Measurements from ENCODE around the gene MEGF11. TPM values are rescaled to one million over a fixed set of nuclear protein-coding genes. Genes with fewer than 3 reads are reported as not detected.

MEGF11 gene
- total RNA-seq, 1 experiment from 2014 or later: 0.09 TPM

DNA sequence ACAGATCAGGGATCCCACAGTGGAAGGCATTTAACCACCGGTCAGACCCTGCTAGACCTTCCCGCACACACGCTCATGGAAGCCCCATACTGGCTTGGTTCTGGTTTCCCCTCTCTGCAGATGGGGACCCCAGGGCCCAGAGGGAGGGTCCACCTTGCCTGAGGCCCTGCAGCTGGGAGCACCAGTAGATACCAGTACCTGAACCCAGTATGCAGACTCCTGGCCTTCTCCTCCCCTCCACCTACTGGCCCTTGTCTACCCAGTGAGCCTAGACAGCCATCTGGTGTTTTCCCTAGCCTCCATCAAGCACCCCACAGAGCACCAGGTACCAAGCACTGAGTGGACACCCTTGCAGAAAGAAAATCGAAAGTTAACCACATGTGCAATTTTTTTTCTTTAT is 65.1 kb downstream of the MEGF11 start:
- no peak overlapping the region for H3K4me3 Mint-ChIP-seq (ENCODE audit: unreplicated experiment)
- CTCF ChIA-PET: no interaction called here
- H3K36me3 Mint-ChIP-seq (ENCODE audit: insufficient read depth, unreplicated experiment): no peaks in the 10 kb centered on the region
- POLR2A ChIA-PET: no interaction called here
- H3K27me3 Mint-ChIP-seq (ENCODE audit: insufficient read depth, unreplicated experiment): peaks cover 35% of the 10 kb centered on the region
- no peaks in the 10 kb centered on the region for H3K9me3 Mint-ChIP-seq (ENCODE audit: unreplicated experiment)
- no peaks in the 10 kb centered on the region for H3K4me1 Mint-ChIP-seq (ENCODE audit: insufficient read depth, unreplicated experiment)
- intact Hi-C loops (cut with micrococcal nuclease): no loop called here
- TF ChIP-seq, protein P1, sequence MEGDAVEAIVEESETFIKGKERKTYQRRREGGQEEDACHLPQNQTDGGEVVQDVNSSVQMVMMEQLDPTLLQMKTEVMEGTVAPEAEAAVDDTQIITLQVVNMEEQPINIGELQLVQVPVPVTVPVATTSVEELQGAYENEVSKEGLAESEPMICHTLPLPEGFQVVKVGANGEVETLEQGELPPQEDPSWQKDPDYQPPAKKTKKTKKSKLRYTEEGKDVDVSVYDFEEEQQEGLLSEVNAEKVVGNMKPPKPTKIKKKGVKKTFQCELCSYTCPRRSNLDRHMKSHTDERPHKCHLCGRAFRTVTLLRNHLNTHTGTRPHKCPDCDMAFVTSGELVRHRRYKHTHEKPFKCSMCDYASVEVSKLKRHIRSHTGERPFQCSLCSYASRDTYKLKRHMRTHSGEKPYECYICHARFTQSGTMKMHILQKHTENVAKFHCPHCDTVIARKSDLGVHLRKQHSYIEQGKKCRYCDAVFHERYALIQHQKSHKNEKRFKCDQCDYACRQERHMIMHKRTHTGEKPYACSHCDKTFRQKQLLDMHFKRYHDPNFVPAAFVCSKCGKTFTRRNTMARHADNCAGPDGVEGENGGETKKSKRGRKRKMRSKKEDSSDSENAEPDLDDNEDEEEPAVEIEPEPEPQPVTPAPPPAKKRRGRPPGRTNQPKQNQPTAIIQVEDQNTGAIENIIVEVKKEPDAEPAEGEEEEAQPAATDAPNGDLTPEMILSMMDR (IDR thresholded peaks at IDR 0.05; ENCODE audit: unreplicated experiment): no peak
- BruUV-seq (replicated peaks): no TSS peak
- no peak overlapping the region for H3K27ac Mint-ChIP-seq (ENCODE audit: low read depth, unreplicated experiment)
- DNase-seq (ENCODE audit: unreplicated experiment): no peak

- TF ChIP-seq, protein P1 (IDR thresholded peaks at IDR 0.05; ENCODE audit: unreplicated experiment): no peak
- ChIA-PET CTCF (no interaction called here), POLR2A (interaction anchor here (0.7 kb wide), 1 partner anchor 94 kb away, joined by 3 read pairs; no protein-coding TSS in a partner anchor)
- Mint-ChIP-seq H3K27me3 (ENCODE audit: insufficient read depth, unreplicated experiment) (peaks cover 47% of the 10 kb centered on the region), H3K36me3 (ENCODE audit: insufficient read depth, unreplicated experiment) (no peaks in the 10 kb centered on the region), H3K4me3 (ENCODE audit: unreplicated experiment) (no peak overlapping the region), H3K4me1 (ENCODE audit: insufficient read depth, unreplicated experiment) (no peaks in the 10 kb centered on the region), H3K9me3 (ENCODE audit: unreplicated experiment) (no peaks in the 10 kb centered on the region), H3K27ac (ENCODE audit: low read depth, unreplicated experiment) (no peak overlapping the region)
- DNase-seq (ENCODE audit: unreplicated experiment): peak; percentile 22
- intact Hi-C loops (cut with micrococcal nuclease): no loop called here
- no TSS peak for BruUV-seq (replicated peaks)
Observed at GRCh38 chr15:66187271-66187670, 66.3 kb downstream of the MEGF11 start.

DNA sequence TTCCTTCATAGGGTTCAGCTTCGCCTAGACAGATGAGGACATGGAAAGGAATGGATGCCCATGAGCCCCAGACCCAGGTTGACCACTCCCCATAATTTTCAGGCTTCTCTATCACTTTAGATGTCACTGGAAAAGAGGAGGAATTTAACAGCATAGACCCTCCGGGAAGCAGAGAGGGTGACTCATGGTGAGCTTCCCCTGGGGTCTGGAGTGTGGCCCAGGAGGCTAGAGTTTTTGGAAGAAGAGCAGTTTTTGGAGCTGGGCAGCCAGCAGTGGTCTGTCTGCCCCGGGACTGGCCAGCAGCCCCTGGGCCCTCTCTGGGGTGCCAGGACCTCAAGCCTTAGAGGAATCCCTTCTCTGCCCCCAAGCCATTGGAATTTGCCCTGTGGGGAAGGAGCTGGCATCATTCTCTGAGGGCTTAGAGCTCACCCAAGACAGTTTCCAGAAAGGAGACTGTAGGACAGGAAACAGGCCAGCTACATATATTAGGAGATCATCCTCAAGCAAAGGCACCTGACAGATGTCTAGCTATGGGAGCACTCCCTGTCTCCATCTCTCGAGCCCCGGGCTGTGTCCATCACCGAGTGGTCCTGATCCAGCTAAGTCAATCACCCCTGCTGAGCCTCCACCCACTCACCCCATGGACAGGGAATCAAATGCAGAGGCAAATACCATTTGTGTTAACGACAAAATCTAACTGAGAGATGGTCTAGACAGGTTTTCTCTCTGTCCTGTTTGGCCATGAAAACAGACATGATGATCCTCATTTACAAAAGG is 67.3 kb downstream of the MEGF11 start:
- ChIA-PET CTCF (no interaction called here), POLR2A (interaction anchor here (0.7 kb wide), 3 partner anchors 93 to 550 kb away, joined by 3 read pairs; no protein-coding TSS in a partner anchor)
- no peaks in the 10 kb centered on the region for H3K9me3 Mint-ChIP-seq (ENCODE audit: unreplicated experiment)
- H3K4me1 Mint-ChIP-seq (ENCODE audit: insufficient read depth, unreplicated experiment): no peaks in the 10 kb centered on the region
- peaks cover 58% of the 10 kb centered on the region for H3K27me3 Mint-ChIP-seq (ENCODE audit: insufficient read depth, unreplicated experiment)
- no TSS peak for BruUV-seq (replicated peaks)
- H3K36me3 Mint-ChIP-seq (ENCODE audit: insufficient read depth, unreplicated experiment): no peaks in the 10 kb centered on the region
- TF ChIP-seq, protein P1 (IDR thresholded peaks at IDR 0.05; ENCODE audit: unreplicated experiment): no peak
- no peak overlapping the region for H3K27ac Mint-ChIP-seq (ENCODE audit: low read depth, unreplicated experiment)
- intact Hi-C loops (cut with micrococcal nuclease): no loop called here
- DNase-seq (ENCODE audit: unreplicated experiment): peak; percentile 7
- no peak overlapping the region for H3K4me3 Mint-ChIP-seq (ENCODE audit: unreplicated experiment)

DNA sequence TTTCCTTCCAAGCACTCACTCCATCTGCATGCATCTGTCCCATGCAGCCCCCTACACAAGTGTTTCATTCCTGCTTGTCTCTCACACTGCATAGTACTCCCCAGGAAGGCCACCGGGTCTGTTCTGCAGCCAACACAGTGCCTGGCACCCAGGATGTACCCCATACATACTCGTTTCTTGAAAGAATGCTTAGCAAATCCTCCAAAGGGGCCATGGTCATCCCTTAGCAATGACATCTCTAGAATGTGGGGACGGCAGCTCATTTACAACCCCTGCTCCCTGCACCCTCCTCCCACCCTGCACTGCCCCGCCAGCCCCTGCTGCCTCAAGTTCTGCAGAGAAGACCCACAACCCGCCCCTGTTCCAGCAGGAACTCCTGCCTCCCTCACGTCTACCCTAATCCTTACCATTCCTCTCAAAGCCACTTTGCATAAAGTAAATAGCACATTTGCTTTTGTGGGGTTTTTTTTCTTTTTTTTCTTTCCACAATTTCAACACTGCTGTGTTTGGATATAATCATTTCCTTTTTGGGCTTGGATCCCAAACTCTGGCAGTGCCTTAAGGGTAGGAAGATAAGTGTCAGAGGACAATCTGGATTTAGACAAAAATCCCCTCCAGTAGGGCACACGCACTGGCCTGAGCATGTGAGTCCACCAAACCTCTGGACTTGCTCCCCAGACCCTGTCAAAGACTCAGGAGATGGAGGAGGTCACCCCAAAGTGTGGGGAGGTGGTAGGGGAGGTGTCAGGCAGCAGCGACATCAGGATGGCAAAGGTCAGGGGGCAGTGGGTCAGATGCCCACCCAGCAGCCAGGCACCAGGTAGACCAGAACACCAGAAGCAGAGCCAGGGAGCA is 68.4 kb downstream of the MEGF11 start:
- Mint-ChIP-seq H3K27me3 (ENCODE audit: insufficient read depth, unreplicated experiment) (peaks cover 68% of the 10 kb centered on the region), H3K9me3 (ENCODE audit: unreplicated experiment) (no peaks in the 10 kb centered on the region), H3K4me3 (ENCODE audit: unreplicated experiment) (no peak overlapping the region), H3K36me3 (ENCODE audit: insufficient read depth, unreplicated experiment) (no peaks in the 10 kb centered on the region), H3K4me1 (ENCODE audit: insufficient read depth, unreplicated experiment) (no peaks in the 10 kb centered on the region), H3K27ac (ENCODE audit: low read depth, unreplicated experiment) (no peak overlapping the region)
- CTCF ChIA-PET: no interaction called here
- POLR2A ChIA-PET: no interaction called here
- TF ChIP-seq, protein P1 (IDR thresholded peaks at IDR 0.05; ENCODE audit: unreplicated experiment): no peak
- peak; percentile 27 for DNase-seq (ENCODE audit: unreplicated experiment)
- BruUV-seq (replicated peaks): no TSS peak
- intact Hi-C loops (cut with micrococcal nuclease): no loop called here
